GM06990 (cell line): ENCODE results near the gene TBCD.

ENCODE experiments used
- DNase-seq: peaks from one replicate; pipeline ENCODE4 v3.0.0-alpha.2; 2011; ENCODE audit not compliant: insufficient read length; ENCODE audit errors: extremely low read depth
- H3K27me3 ChIP-seq: replicated peaks from 2 replicates; pipeline ENCODE4 v1.6.0; 2011; ENCODE audit warnings: low read length; ENCODE audit not compliant: control insufficient read depth, insufficient read depth
- H3K36me3 ChIP-seq: 2 replicates; pipeline ENCODE4 v1.5.1; 2011; ENCODE audit warnings: low read length; ENCODE audit not compliant: control insufficient read depth, insufficient read depth
- H3K4me3 ChIP-seq: replicated peaks from 2 replicates; pipeline ENCODE4 v1.5.1; 2011; ENCODE audit warnings: low read depth, mild to moderate bottlenecking, control low read depth, low read length
- TF ChIP-seq, protein P1 (sequence below): IDR thresholded peaks from 2 replicates; pipeline ENCODE4 v1.5.1; 2011; ENCODE audit warnings: low read length, control low read depth, mild to moderate bottlenecking, inconsistent platforms; ENCODE audit not compliant: insufficient read depth, poor library complexity, severe bottlenecking

TBCD gene

DNA sequence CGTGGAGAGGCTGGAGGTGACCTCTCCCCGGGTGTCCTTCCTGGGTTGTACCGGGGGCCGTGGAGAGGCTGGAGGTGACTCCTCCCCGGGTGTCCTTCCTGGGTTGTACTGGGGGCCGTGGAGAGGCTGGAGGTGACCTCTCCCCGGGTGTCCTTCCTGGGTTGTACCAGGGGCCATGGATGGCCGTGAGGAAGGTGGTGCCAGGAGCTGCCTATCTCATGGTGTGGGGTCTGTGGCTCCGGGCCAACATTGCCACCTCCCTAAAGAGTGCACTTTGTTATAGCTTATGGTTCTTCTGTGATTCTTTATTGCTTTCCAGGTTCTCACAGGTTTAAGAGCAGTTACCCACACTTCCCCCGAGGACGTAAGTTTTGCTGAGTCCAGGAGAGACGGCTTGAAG is 174.2 kb downstream of the TBCD start:
- TF ChIP-seq, protein P1, sequence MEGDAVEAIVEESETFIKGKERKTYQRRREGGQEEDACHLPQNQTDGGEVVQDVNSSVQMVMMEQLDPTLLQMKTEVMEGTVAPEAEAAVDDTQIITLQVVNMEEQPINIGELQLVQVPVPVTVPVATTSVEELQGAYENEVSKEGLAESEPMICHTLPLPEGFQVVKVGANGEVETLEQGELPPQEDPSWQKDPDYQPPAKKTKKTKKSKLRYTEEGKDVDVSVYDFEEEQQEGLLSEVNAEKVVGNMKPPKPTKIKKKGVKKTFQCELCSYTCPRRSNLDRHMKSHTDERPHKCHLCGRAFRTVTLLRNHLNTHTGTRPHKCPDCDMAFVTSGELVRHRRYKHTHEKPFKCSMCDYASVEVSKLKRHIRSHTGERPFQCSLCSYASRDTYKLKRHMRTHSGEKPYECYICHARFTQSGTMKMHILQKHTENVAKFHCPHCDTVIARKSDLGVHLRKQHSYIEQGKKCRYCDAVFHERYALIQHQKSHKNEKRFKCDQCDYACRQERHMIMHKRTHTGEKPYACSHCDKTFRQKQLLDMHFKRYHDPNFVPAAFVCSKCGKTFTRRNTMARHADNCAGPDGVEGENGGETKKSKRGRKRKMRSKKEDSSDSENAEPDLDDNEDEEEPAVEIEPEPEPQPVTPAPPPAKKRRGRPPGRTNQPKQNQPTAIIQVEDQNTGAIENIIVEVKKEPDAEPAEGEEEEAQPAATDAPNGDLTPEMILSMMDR: no peak
- no peak for DNase-seq
- Histone ChIP-seq H3K4me3 (no peak overlapping the region), H3K36me3 (peaks cover 21% of the 10 kb centered on the region), H3K27me3 (no peaks in the 10 kb centered on the region)

DNA sequence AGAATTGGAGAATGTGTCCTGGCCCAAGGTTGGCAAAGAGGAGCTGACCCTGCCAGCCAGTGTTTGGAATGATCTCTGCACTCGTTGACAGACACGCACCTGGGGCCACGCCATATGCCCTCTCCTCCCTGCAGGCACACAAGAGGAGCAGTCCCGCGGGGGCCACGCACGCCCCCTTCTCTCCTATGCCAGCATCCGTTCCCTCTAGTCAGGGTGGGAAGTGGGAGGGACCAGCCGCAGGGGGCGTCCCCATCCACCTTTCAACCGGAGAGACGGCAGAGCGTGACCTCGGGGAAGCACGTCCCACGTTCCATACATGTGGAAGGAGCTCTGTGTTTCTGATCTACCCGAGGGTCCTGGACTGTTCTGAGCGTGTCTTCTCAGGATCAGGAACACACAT is 174.9 kb downstream of the TBCD start:
- H3K36me3 ChIP-seq: peaks cover 21% of the 10 kb centered on the region

DNA sequence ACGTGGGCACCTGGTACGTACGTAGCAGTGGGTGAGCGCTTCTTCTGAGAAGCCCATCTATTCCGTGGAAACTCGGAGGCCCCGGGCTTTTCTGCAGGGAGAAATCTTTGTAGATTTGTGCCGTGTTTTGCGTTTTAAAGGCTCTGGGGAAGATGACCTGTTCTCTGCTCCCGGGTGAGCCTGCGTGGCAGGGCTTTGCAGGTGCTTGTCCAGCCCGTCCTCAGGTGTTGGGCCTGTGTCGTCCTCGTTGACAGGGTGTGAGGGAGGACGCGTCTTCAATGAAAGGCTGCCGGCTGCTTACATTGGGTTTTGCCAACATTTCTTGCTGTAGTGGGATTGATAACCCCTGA is 175.4 kb downstream of the TBCD start:
- TF ChIP-seq, protein P1: no peak
- peaks cover 21% of the 10 kb centered on the region for H3K36me3 ChIP-seq

More for the DNA sequence above, 174.9 kb downstream of the TBCD start:
- TF ChIP-seq, protein P1: no peak
- H3K27me3 ChIP-seq: no peaks in the 10 kb centered on the region
- no peak for DNase-seq
- no peak overlapping the region for H3K4me3 ChIP-seq

DNA sequence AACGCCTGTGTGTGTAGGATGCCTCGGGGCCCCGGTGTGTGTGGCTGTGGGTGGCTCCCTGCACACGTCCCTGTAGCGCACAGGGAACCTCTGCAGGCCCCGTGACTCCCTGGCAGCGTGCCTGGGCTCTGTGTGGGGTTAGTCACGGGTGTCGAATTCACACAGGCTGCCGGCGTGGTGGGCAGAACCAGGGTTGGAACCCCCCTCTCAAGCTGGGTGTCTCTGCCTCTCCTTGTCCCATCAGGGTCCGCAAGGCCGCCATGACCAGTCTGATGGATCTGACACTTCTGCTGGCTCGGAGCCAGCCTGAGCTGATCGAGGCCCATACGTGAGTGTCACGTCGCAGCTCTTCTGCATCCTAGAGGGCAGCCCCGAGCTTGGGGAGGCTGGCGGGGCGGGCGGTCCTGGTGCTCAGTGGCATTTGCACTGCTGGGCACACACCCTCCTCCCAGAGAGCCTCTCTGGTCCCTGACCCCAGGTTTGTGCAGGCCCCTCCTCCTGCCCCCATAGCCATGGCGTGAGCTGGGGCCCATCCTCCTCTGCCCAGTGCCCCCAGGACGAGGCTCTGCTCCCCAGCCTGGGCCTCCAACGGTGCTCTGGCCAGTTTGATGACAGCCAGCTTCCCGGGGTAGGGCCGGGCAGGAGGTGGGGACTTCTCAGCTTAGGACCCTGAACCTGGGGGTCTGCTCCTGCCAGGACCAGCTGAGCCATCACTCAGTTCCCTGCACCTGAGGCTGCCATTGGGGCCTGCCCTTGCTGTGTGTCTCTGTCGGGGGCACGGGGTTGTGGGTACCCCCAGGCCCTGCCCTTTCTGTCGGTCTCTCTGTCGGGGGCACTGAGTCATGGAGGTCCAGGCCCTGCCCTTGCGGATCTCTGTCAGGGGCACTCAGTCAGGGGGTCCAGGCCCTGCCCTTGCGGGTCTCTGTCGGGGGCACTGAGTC is 176.1 kb downstream of the TBCD start:
- no peak overlapping the region for H3K4me3 ChIP-seq
- DNase-seq: no peak
- TF ChIP-seq, protein P1: no peak
- peaks cover 20% of the 10 kb centered on the region for H3K36me3 ChIP-seq
- H3K27me3 ChIP-seq: no peaks in the 10 kb centered on the region

More for the DNA sequence above, 175.4 kb downstream of the TBCD start:
- Histone ChIP-seq H3K4me3 (no peak overlapping the region), H3K27me3 (no peaks in the 10 kb centered on the region)
- DNase-seq: no peak

DNA sequence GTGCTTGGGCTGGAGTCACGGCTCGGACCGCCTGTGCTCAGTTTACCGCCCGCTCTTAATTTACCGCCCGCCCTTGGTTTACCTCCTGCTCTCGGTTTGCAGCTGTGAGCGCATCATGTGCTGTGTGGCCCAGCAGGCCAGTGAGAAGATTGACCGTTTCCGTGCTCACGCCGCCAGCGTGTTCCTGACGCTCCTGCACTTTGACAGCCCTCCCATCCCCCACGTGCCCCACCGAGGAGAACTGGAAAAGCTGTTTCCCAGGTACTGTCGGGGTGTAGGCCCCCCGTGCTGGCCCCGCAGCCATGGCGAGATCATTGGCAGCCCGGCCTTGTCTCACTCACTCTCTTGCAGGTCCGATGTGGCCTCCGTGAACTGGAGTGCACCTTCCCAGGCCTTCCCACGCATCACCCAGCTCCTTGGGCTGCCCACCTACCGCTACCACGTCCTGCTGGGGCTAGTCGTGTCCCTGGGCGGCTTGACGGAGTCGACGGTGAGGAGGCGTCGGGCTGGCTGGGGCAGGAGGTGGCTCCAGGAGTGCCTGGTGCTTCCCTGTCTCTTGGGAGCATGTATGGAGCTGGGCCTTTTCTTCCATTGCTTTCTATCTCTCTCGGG is 177.3 kb downstream of the TBCD start:
- Histone ChIP-seq H3K36me3 (peaks cover 20% of the 10 kb centered on the region), H3K4me3 (no peak overlapping the region), H3K27me3 (no peaks in the 10 kb centered on the region)
- DNase-seq: no peak
- TF ChIP-seq, protein P1: no peak
